Endothelial cell of umbilical vein (primary cell): Measurements from ENCODE around the gene FMNL1. TPM values are rescaled to one million over a fixed set of nuclear protein-coding genes. Genes with fewer than 3 reads are reported as not detected.

Experiments
- BruUV-seq: library from RNA; stranded (reverse); fragments of 400-500 nt; replicated peaks from 2 replicates; lab custom pipeline; 2021; lab: Mats Ljungman, UMichigan
- CTCF ChIA-PET: fragments of 300-600, 350-600 bp; sonication (Branson Sonifier 250); formaldehyde crosslinking; loops from one replicate; lab custom pipeline; 2021; ENCODE audit warnings: antibody characterized with exemption, inconsistent platforms; lab: Charles Lee
- POLR2A ChIA-PET: fragments of 300-600, 350-600 bp; sonication (Branson Sonifier 250); formaldehyde crosslinking; loops from one replicate; lab custom pipeline; 2021; ENCODE audit warnings: antibody characterized with exemption, inconsistent platforms; lab: Charles Lee
- DNase-seq: peaks from one replicate; pipeline ENCODE4 v3.0.0-alpha.2; 2011; ENCODE audit warnings: low read depth, low spot score
- FAIRE-seq: peaks from 2 replicates; lab custom pipeline; 2011; peaks lifted over from hg19 to GRCh38; lab: Jason Lieb, UNC
- H2AFZ ChIP-seq: 2 replicates; pipeline ENCODE4 v1.6.0; 2012; ENCODE audit warnings: low read depth, low read length, control low read depth, inconsistent platforms
- H3K27ac ChIP-seq: 2 replicates; pipeline ENCODE4 v1.5.1; 2011; ENCODE audit warnings: low read depth, mild to moderate bottlenecking, control low read depth, low read length, moderate library complexity; ENCODE audit not compliant: insufficient read depth
- H3K27me3 ChIP-seq, 2 experiments: 2 replicates each; pipeline versions ENCODE4 v1.6.0 to v1.6.1; 2011; ENCODE audit warnings: low read length in 2 of 2, mixed read lengths in 1 of 2; ENCODE audit not compliant: control insufficient read depth in 2 of 2, insufficient read depth in 2 of 2
- H3K36me3 ChIP-seq, 2 experiments: 2 replicates in 1 of 2; 3 replicates in 1 of 2; pipeline ENCODE4 v1.5.1; 2011; ENCODE audit warnings: low read length in 2 of 2, mild to moderate bottlenecking in 1 of 2, moderate library complexity in 1 of 2; ENCODE audit not compliant: control insufficient read depth in 2 of 2, insufficient read depth in 2 of 2; ENCODE audit errors: extremely low read depth in 1 of 2
- H3K4me1 ChIP-seq: 3 replicates; pipeline ENCODE4 v1.5.1; 2011; ENCODE audit warnings: mild to moderate bottlenecking, low read length; ENCODE audit not compliant: control insufficient read depth, insufficient read depth; ENCODE audit errors: extremely low read depth
- H3K4me2 ChIP-seq: 2 replicates; pipeline ENCODE4 v1.6.1; 2011; ENCODE audit warnings: low read length, control low read depth, mixed read lengths; ENCODE audit not compliant: insufficient read depth
- H3K4me3 ChIP-seq, 3 experiments: fragments of 200-600 bp in 1 of 3; sonication (generic), shearing (Covaris generic) in 1 of 3; replicated peaks in 1 of 3; 2 replicates each; pipeline ENCODE4 v1.5.1; 2011 to 2016; ENCODE audit warnings: control low read depth in 3 of 3, low read length in 3 of 3, mild to moderate bottlenecking in 2 of 3, inconsistent platforms in 1 of 3, low read depth in 1 of 3, moderate library complexity in 1 of 3; ENCODE audit not compliant: insufficient read depth in 1 of 3
- H3K79me2 ChIP-seq: 2 replicates; pipeline ENCODE4 v1.6.0; 2012; ENCODE audit warnings: low read length, inconsistent platforms; ENCODE audit not compliant: control insufficient read depth, insufficient read depth
- H3K9ac ChIP-seq: replicated peaks from 2 replicates; pipeline ENCODE3; 2011; ENCODE audit warnings: low read length, control low read depth; ENCODE audit not compliant: insufficient read depth; ENCODE audit errors: extremely low read depth
- H3K9me1 ChIP-seq: replicated peaks from 3 replicates; pipeline ENCODE4 v1.6.0; 2011; ENCODE audit warnings: mild to moderate bottlenecking, low read length; ENCODE audit not compliant: control insufficient read depth, insufficient read depth; ENCODE audit errors: extremely low read depth
- H3K9me3 ChIP-seq: replicated peaks from 2 replicates; pipeline ENCODE4 v1.5.1; 2012; ENCODE audit warnings: low read length, inconsistent platforms; ENCODE audit not compliant: control insufficient read depth, insufficient read depth
- H4K20me1 ChIP-seq: replicated peaks from 2 replicates; pipeline ENCODE3; 2011; ENCODE audit warnings: mild to moderate bottlenecking, low read length; ENCODE audit not compliant: control insufficient read depth, insufficient read depth; ENCODE audit errors: extremely low read depth
- CTCF ChIP-seq, 2 donors: IDR thresholded peaks; 1 replicate in 1 of 2; 2 replicates in 1 of 2; pipeline ENCODE4 v1.5.1; 2011; ENCODE audit warnings: low read length in 2 of 2, mild to moderate bottlenecking in 2 of 2, moderate library complexity in 2 of 2, control low read depth in 1 of 2, inconsistent platforms in 1 of 2, low read depth in 1 of 2; ENCODE audit not compliant: insufficient read depth in 1 of 2; ENCODE audit errors: extremely low read depth in 1 of 2
- EZH2 ChIP-seq: IDR thresholded peaks from 2 replicates; pipeline ENCODE4 v1.6.1; 2012; ENCODE audit warnings: borderline replicate concordance, low read depth, mild to moderate bottlenecking, moderate library complexity, low read length, inconsistent platforms; ENCODE audit not compliant: severe bottlenecking
- FOS ChIP-seq: IDR thresholded peaks from 2 replicates; pipeline ENCODE4 v1.6.1; 2011; ENCODE audit warnings: mild to moderate bottlenecking, low read length, moderate library complexity, borderline replicate concordance; ENCODE audit not compliant: insufficient read depth
- GATA2 ChIP-seq: IDR thresholded peaks from 2 replicates; pipeline ENCODE4 v1.7.0; 2011; ENCODE audit warnings: low read depth, mild to moderate bottlenecking, moderate library complexity, mixed read lengths, low read length; ENCODE audit not compliant: insufficient read length, insufficient read depth
- JUN ChIP-seq: IDR thresholded peaks from 2 replicates; pipeline ENCODE4 v1.6.1; 2011; ENCODE audit warnings: borderline replicate concordance, low read depth; ENCODE audit not compliant: insufficient read length, insufficient read depth
- MAX ChIP-seq: IDR thresholded peaks from 2 replicates; pipeline ENCODE4 v1.6.1; 2011; ENCODE audit not compliant: insufficient read depth, insufficient read length
- MYC ChIP-seq: IDR thresholded peaks from one replicate; pipeline ENCODE4 v1.6.1; 2011; ENCODE audit warnings: mild to moderate bottlenecking, low read depth, low read length
- POLR2A ChIP-seq: IDR thresholded peaks from 2 replicates; pipeline ENCODE4 v1.6.1; 2012; ENCODE audit warnings: low read depth, mild to moderate bottlenecking, control low read depth, low read length
- POLR2AphosphoS5 ChIP-seq: IDR thresholded peaks from 2 replicates; pipeline ENCODE4 v1.6.1; 2012; ENCODE audit warnings: low read depth, mild to moderate bottlenecking, control low read depth, low read length, moderate library complexity; ENCODE audit not compliant: insufficient read depth
- dilution Hi-C: fragments of 300-500 bp; cut with MboI; formaldehyde crosslinking; loops from one replicate; pipeline ENCODE4 v1.15.0; 2019; ENCODE audit warnings: low sequenced_read_pairs; ENCODE audit not compliant: extremely low pct_ligation_motif_present
- intact Hi-C: fragments of 100-400 bp; cut with micrococcal nuclease; formaldehyde crosslinking; loops from one replicate; pipeline ENCODE4 v1.10.0; 2022
- polyA plus RNA-seq, 4 experiments: library from polyadenylated mRNA; depleted of rRNA in 3 of 4; stranded (reverse) in 3 of 4; unstranded in 1 of 4; fragments of >200 nt; gene quantifications; 2 replicates each; pipeline versions ENCODE4 v1.2.1 to v1.2.3, GENCODE V29; 2011 to 2012; ENCODE audit warnings: missing spikeins in 1 of 4
- total RNA-seq: library from RNA; stranded (reverse); gene quantifications from 2 replicates; pipeline ENCODE4 v1.2.3, GENCODE V29; 2021

Gene FMNL1
- total and polyA plus RNA-seq, 2 donors (not counting 3 experiments of a cell fraction or from before 2014, with no cell fraction given), result 0.95 to 1.6 TPM

GRCh38 chr17:45177563-45177962, 44.1 kb upstream of the FMNL1 start:
- Histone ChIP-seq H3K36me3 (no peaks in the 10 kb centered on the region), H3K79me2 (no peaks in the 10 kb centered on the region), H3K9me3 (no peaks in the 10 kb centered on the region), H3K4me2 (no peak overlapping the region), H3K9me1 (no peaks in the 10 kb centered on the region), H3K27ac (no peak overlapping the region), H3K4me3 (no peak overlapping the region), H4K20me1 (no peaks in the 10 kb centered on the region), H3K9ac (no peak overlapping the region), H3K27me3 (no peaks in the 10 kb centered on the region), H3K4me1 (no peaks in the 10 kb centered on the region), H2AFZ (no peak overlapping the region)
- FAIRE-seq (no peak), DNase-seq (no peak)
- no peak for TF ChIP-seq EZH2
- TF ChIP-seq MAX, result no peak
- TF ChIP-seq GATA2, result no peak
- no peak for TF ChIP-seq CTCF (IDR thresholded peaks at IDR 0.05; ENCODE audit: extremely low read depth in 1 of 2, insufficient read depth in 1 of 2, low read depth in 1 of 2, low read length in 2 of 2)
- TF ChIP-seq JUN, result no peak
- TF ChIP-seq FOS, result no peak
- no peak for TF ChIP-seq MYC
- no peak for TF ChIP-seq POLR2AphosphoS5
- no peak for TF ChIP-seq POLR2A
- dilution Hi-C loops (no loop called here), intact Hi-C loops (no loop called here)
- no TSS peak for BruUV-seq
- ChIA-PET CTCF (interaction anchor here (0.8 to 2.2 kb wide), 3 partner anchors 20 to 42 kb away, joined by 3 to 22 read pairs (median 4); partner anchors contain the start of gene ACBD4), POLR2A (no interaction called here)
